GM18867 (cell line): ENCODE data around the gene ACAA1.
"Not testable (repeated sequence)": the region's sequence is repeated elsewhere in the genome, so short reads cannot be mapped to it uniquely, and the experiment has no call there.

Experiments used
- ATAC-seq: cut with Tn5 transposase; IDR thresholded peaks from one replicate; pipeline ENCODE4 v1.9.1; 2021; ENCODE audit warnings: mild to moderate bottlenecking, moderate library complexity; ENCODE audit not compliant: unreplicated experiment

The ACAA1 gene

DNA sequence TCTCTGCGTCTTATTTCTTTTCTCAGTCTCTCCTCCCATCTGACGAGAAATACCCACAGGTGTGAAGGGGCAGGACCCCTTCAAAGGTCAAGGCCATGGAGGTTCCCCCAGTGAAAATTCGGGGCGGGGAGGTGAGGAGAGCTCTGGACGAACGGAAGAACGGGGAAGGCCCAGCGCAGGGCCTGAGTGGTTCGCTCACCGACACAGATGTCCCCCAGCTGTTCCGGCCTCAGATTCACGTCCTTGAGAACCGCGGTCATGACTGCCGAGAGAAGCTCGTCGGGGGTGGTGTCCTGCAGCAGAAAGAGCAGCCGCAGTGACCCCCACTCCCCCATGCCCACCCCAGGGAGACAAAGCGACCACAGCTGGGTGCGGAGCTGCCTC lies 542 bp downstream of the ACAA1 start:
- no peak for ATAC-seq

DNA sequence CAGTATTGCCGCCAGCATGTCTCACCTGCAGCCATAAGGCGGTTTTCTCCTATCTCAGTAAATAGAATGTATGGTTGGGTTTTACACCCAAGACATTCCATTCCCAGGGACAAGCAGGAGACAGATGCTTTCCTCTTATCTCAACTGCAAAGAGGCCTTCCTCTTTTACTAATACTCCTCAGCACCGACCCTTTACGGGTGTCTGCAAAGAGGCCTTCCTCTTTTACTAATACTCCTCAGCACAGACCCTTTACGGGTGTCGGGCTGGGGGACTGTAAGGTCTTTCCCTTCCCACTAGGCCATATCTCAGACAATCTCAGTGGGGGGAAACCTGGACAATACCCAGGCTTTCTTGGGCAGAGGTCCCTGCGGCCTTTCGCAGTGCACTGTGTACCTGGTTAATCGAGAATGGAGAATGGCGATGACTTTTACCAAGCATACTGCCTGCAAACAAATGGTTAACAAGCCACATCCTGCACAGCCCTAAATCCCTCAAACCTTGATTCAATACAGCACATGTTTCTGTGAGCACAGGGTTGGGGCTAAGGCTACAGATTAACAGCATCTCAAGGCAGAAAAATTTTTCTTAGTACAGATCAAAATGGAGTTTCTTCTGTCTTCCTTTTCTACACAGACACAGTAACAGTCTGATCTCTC lies 1.2 kb downstream of the ACAA1 start:
- not testable (repeated sequence) for ATAC-seq

DNA sequence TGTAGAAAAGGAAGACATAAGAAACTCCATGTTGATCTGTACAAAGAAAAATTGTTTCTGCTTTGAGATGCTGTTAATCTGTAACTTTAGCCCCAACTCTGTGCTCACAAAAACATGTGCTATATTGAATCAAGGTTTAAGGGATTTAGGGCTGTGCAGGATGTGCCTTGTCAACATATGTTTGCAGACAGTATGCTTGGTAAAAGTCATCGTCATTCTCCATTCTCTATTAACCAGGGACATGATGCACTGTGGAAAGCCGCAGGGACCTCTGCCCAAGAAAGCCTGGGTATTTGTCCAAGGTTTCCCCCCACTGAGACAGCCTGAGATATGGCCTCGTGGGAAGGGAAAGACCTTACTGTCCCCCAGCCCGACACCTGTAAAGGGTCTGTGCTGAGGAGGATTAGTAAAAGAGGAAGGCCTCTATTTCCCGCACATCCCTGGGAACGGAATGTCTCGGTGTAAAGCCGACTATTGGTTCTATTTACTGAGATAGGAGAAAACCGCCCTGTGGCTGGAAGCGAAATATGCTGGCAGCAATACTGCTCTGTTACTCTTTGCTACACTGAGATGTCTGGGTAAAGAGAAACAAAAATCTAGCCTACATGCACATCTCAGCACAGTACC lies 2.3 kb downstream of the ACAA1 start:
- ATAC-seq: not testable (repeated sequence)

GRCh38 chr3:38133557-38134405 lies 3.1 kb downstream of the ACAA1 start:
- ATAC-seq: no peak

- ATAC-seq: no peak
Measured at GRCh38 chr3:38133209-38133556, 3.7 kb downstream of the ACAA1 start.

DNA sequence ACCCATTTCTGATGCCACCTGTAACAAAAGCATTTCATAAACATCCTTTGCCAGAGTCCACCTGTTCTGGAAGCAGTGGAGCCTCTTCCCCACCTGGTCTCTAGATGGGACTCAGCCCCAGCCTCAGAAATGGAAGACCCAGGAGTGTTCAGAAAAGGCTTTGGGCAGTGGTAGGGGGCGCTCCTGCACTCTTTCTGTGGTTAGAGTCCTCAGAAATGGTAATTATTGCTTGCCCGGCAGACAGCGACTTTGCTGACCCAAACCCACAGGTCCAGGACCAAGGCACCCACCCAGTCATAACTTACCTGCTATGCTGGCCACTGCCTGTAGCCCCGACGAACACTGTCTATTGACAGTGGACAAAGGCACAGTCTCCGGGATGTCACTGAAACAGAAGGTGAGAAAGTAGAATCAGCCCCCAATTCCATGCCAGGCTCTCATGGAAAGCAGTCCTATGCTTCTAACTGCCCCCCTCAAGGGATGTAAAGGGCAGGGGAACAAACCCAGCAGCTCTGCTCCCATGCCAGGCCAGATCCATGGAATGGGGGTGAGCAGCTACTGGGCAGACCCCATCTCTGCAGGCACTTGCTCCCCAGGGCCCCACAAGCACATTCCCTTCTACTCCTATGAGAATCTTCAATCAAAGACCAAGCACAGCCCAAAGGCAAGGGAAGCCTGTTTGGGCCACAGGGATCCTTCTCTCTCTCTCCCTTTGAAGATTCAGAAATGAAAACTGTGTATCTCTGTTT lies 5.1 kb downstream of the ACAA1 start:
- ATAC-seq: no peak

GRCh38 chr3:38130631-38131065 lies 6.3 kb downstream of the ACAA1 start:
- ATAC-seq: no peak

DNA sequence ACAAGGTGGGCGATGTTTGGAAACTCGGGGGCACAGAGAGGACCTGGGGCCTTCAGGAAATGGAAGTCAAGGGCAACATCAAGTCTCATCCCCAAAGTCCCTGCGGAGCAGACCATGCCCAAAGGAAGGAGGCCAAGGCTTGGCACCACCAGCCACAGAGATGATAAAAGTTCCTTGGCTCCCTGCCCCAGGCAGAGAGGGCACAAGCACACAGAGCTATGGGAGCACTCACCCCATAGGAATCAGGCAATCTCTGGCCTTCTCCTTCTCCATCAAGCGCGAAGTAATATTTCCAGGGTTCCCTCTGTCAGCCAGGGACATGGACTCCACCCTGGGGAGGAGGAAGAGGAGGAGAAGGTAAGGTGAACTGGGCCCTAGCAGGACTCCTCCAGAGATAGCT lies 7.9 kb downstream of the ACAA1 start:
- ATAC-seq: no peak

DNA sequence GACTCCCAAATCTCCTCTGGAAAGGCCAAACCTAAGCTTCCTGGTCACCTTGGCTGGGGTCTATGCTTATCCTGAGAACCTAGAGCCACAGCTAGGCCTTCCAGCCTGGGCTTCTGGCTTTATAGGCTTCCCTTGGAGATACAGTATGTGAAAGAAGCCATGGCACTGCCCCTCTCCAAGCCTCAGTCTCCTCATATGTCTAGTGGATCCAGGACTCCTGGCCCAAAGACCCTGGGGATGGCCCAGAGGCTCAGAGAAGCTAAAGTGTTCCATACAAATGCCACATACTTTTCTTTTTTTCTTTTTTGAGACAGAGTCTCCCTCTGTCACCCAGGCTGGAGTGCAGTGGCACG lies 8.6 kb downstream of the ACAA1 start:
- ATAC-seq: no peak

DNA sequence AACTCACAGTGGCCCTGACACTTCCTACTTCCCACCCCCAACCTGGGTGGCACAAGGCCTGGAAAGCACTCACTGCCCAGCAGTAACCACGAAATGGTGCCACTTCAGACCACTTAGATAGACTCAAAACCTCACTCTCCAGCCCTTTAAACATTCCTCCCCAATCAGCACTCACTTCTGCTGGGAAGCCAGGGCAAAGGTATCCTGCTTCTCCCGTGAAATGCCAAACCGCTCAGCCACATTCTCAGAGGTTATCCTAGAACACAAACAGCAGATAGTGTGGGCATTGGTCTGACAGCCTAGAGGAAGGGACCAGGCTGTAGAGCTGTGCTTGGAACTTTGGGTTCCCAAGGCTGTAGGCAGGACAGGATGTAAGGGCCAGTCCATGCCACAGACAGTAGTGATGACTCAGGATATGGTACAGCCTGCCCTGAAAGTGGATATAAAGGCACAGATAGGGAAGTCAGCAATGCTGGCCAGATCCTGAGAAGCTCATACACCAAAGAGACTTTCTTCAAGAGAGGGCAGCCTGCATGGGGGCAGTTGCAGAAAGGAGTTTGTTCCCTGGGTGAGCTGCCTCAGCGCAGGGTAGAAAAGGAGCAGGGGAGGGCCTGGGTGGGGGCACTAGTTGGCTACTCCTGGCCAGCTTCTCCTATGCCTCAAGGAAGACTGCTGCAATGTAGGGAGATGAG lies 9.2 kb downstream of the ACAA1 start:
- ATAC-seq: no peak

GRCh38 chr3:38126121-38126892 lies 10.6 kb downstream of the ACAA1 start:
- no peak for ATAC-seq

- no peak for ATAC-seq
Measured at GRCh38 chr3:38125305-38126120, 11.4 kb downstream of the ACAA1 start.

DNA sequence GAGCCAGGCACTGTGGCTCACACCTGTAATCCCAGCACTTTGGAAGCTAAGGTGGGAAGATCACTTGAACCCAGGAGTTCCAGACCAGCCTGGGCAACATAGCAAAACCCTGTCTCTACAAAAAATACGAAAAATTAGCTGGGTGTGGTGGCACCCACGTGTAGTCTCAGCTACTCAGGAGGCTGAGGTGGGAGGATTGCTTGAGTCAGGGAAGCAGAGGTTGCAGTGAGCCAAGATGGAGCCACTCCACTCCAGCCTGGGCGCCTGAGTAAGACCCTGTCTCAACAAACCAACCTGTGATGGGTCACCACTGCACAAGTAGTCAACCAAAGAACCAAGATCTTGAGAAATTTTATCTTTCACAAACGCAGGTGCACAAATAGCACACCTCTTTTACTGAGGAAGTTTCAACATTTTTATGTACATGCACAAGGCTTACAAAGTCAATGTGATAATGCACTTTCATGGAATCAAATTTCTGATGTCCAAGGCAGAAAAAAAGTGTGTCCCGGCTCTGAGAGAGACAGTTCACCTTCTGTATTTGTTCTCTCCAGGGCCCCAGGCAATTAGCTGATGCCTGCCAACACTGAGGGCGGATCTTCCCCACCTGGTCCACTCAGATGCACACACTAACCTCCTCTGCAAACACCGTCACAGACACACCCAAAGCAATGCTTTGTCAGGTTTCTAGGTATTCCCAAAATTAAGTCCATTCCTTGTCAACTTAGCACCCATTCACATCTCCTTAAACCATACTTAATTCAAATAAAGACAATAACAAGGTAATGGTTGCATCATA lies 12.4 kb downstream of the ACAA1 start:
- ATAC-seq: no peak

GRCh38 chr3:38122712-38123290 lies 14.1 kb downstream of the ACAA1 start:
- no peak for ATAC-seq

GRCh38 chr3:38121832-38122461 lies 15.0 kb downstream of the ACAA1 start:
- ATAC-seq: no peak

DNA sequence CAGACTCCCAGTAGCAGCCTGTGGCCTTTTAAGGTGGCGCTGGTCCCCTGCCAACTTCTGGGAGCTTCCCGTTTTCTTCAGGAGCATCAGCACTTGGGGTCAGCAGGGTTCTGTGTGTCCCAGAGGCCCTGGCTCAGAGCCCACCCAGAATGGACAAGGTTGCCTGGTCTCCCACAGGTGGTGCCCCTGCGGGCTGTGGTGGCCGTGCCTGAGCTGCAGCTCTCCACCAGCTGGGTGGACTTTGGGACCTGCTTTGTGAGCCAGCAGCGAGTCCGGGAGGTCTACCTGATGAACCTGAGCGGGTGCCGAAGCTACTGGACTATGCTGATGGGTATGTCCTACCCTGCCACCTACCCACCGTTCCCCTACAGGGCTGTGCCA lies 15.5 kb downstream of the ACAA1 start:
- no peak for ATAC-seq

DNA sequence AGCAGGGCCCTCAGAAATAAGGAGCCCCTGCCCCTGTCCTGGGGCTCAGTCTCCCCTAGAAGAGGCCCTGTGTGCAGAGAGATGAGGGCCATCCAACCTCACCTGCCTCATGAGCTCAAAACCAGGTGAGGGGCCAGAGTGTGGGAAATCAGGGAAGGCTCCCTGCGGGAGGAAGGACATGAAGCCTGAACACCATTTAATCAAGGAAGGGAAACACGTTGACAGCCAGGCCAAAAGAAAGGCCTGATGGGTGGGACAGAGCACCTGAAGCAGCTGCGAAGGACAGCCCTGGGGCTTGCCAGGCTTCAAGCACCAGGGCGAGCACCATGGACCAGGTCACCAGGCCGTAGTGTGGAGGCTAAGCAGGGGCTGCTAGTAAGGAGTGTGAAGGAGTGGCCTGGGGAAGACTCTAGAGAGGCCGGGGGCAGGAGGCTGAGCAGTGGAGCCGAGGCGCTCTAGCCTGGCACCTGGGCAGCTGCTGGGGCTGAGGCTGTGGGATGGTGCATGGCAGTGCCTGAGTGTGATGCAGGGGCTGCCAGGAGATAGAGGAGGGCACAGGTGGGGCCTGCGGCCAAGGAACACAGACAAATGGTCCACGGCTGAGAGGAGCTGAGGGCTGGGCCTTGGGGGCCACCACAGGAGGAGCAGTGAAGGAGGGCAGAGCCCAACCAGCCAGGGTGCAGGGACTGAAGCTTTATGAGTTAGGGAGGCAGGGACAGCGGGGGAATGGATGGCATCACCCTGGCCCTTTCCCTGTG lies 16.1 kb downstream of the ACAA1 start:
- ATAC-seq: no peak
